GM20000 (cell line): ENCODE measurements around the gene CFAP46.

Experiments
- DNase-seq: peaks from one replicate; pipeline ENCODE4 v3.0.0; 2012; ENCODE audit warnings: low spot score
- CTCF ChIP-seq: IDR thresholded peaks from 2 replicates; pipeline ENCODE4 v1.5.1; 2012; ENCODE audit warnings: mild to moderate bottlenecking, control low read depth; ENCODE audit errors: extremely low read depth, missing control alignments

CFAP46 gene

DNA sequence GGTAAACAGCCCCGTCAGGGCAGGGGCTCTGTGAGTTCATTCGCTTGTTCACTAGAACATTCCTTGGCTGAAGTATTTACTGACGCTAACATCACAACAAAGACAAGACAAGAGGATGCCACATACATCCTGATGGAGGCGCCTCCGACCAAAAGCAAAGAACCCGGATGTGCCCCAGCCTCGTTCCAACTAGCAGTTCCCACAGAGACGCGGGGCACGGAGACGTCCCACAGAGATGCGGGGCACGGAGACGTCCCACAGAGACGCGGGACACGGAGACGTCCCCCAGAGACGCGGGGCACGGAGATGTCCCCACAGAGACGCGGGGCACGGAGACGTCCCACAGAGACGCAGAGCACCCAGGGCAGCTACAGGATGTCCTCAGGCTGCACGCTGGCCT, 35.4 kb upstream of the CFAP46 start:
- TF ChIP-seq CTCF: no peak
- DNase-seq: no peak

DNA sequence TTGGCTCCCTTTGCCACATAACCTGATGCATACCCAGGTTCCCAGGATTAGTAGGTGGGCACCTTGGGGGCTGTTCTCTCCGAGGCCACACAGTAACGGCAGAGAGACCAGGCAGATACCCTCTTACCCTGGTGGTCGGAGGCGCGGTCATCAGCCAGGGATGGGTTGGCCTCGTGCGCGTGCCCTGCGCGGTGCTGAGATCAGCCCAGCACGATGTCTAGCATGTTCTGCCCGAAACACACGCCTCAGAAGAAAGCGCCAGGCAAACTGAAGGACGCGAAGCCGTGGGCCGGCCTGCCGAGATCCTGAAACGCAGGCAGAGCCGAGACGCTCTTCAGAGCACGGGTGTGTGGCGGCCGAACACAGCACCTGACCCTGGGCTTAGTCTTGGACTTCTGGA, 34.7 kb upstream of the CFAP46 start:
- no peak for TF ChIP-seq CTCF
- no peak for DNase-seq

DNA sequence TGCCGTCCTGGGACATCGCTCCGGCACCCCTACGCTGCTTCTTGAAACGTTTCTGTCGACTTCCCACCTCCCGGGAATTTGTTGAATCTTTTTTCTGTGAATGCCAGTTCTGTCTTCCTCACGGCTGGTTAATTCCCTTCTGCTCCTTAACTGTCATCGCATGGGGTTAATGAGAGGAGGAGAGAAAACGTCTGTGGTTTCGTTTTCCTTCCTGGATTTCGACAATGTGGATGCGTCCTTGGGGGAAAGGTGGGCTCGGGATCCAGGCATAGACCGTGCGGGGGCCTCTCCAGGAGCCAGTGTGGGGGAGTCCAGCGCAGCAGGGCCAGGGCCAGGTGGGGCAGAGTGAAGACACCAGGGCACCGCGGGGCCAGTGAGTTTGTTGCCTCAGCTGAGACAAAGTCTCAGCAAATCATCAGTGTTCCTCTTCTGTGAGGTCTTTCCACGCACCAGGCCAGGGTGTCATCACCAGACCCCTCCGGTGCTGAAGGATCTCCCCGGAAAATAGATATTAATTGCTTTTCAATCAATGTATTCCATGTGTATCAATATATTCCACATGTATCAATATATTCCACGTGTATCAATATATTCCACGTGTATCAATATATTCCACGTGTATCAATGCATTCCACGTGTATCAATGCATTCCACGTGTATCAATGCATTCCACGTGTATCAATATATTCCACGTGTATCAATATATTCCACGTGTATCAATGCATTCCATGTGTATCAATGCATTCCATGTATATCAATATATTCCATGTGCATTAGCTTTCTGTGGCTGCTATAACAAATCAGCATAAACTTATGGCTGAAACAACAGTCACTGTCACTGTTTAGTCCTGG, 33.7 kb upstream of the CFAP46 start:
- TF ChIP-seq CTCF: no peak

GRCh38 chr10:132974886-132975830, 32.8 kb upstream of the CFAP46 start:
- no peak for DNase-seq
- TF ChIP-seq CTCF: no peak

More for the DNA sequence above, 33.7 kb upstream of the CFAP46 start:
- no peak for DNase-seq

DNA sequence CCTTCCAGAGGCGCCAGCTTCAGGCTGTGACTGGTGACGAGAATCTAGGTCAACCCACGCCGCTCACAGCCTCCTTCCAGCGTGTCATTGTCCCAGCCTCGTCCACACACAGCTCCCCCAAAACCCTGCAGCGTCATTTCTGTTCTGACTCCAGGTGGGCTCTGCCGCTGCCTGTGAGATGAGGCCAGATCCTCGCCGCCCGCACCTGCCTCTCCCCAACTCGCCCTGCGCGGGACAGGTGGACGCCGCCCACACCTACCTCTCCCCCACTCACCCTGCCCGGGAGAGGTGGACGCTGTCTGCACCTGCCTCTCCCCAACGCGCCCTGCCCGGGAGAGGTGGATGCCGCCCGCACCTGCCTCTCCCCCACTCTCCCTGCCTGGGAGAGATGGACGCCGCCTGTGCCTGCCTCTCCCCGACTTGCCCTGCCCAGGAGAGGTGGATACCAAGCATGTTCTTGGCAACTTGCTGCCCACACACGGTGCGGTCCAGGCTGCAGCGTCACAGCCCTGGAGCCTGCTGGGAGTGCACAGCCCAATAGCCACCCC, 32.0 kb upstream of the CFAP46 start:
- DNase-seq: no peak
- no peak for TF ChIP-seq CTCF

DNA sequence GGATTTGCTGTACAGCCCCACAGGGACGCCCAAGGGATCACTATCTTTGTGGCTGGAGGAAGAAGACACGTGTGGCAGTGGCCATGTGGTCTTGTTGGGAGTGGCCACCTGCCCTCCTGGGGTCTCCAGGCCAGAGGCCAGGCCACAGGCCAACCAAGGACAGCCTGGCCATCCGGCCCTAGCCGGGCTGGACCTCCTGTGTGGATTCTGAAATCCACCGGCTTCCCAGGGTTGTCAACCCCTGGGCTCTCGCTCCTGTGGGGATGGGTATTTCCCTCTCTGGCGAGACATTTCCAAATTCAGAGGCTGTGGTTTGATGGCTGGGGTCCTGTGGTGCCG, 31.5 kb upstream of the CFAP46 start:
- DNase-seq: no peak
- no peak for TF ChIP-seq CTCF
